ENCODE measurements around the gene AZGP1. TPM values are rescaled to one million over a fixed set of nuclear protein-coding genes. Genes with fewer than 3 reads are reported as not detected.

Gene AZGP1
- total and polyA plus RNA-seq, 2 of the 13 experiments (the other 11 are each of a cell fraction or from before 2014, with no cell fraction given), result 93.8 to 229 TPM

GRCh38 chr7:100015232-100016214, 39.7 kb upstream of the AZGP1 start, which contains the start of gene ZKSCAN1 (continued):
- TF ChIP-seq ZNF766 (CRISPR knock-in tag; IDR thresholded peaks at IDR 0.05; ENCODE audit: borderline replicate concordance), result no peak
- TF ChIP-seq, protein P1, sequence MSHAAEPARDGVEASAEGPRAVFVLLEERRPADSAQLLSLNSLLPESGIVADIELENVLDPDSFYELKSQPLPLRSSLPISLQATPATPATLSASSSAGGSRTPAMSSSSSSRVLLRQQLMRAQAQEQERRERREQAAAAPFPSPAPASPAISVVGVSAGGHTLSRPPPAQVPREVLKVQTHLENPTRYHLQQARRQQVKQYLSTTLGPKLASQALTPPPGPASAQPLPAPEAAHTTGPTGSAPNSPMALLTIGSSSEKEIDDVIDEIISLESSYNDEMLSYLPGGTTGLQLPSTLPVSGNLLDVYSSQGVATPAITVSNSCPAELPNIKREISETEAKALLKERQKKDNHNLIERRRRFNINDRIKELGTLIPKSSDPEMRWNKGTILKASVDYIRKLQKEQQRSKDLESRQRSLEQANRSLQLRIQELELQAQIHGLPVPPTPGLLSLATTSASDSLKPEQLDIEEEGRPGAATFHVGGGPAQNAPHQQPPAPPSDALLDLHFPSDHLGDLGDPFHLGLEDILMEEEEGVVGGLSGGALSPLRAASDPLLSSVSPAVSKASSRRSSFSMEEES (CRISPR knock-in tag; IDR thresholded peaks at IDR 0.05), result peak; percentile 27; the same call in 1 of the 2 replicates
- no peak for TF ChIP-seq ZSCAN21 (CRISPR knock-in tag; IDR thresholded peaks at IDR 0.05; ENCODE audit: borderline replicate concordance)
- TF ChIP-seq SKI (IDR thresholded peaks at IDR 0.05; ENCODE audit: partially characterized antibody), result no peak
- TF ChIP-seq NFE2L2 (IDR thresholded peaks at IDR 0.05; ENCODE audit: low read length), result no peak
- TF ChIP-seq ZNF205 (CRISPR knock-in tag; IDR thresholded peaks at IDR 0.05), result no peak; the same call in 1 of the 2 replicates
- no peak for TF ChIP-seq GLI4 (CRISPR knock-in tag; IDR thresholded peaks at IDR 0.05; ENCODE audit: borderline replicate concordance)
- no peak for TF ChIP-seq PAX8 (CRISPR knock-in tag; IDR thresholded peaks at IDR 0.05; ENCODE audit: borderline replicate concordance)
- peak; percentile 45; the same call in 1 of the 2 replicates for TF ChIP-seq MXD4 (CRISPR knock-in tag; IDR thresholded peaks at IDR 0.05)
- no peak for TF ChIP-seq RNF2 (conservative IDR thresholded peaks at IDR 0.05; ENCODE audit: low read depth)
- no peak for TF ChIP-seq ZNF230 (CRISPR knock-in tag; IDR thresholded peaks at IDR 0.05)
- TF ChIP-seq ZNF598 (CRISPR knock-in tag; IDR thresholded peaks at IDR 0.05; ENCODE audit: borderline replicate concordance), result 0 out of 2 replicates have a peak, but pooled peaks have one; percentile 27
- TF ChIP-seq, protein P2, sequence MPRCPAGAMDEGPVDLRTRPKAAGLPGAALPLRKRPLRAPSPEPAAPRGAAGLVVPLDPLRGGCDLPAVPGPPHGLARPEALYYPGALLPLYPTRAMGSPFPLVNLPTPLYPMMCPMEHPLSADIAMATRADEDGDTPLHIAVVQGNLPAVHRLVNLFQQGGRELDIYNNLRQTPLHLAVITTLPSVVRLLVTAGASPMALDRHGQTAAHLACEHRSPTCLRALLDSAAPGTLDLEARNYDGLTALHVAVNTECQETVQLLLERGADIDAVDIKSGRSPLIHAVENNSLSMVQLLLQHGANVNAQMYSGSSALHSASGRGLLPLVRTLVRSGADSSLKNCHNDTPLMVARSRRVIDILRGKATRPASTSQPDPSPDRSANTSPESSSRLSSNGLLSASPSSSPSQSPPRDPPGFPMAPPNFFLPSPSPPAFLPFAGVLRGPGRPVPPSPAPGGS (CRISPR knock-in tag; IDR thresholded peaks at IDR 0.05), result no peak
- TF ChIP-seq SNRNP70 (IDR thresholded peaks at IDR 0.05; ENCODE audit: low read depth, low read length), result no peak
- TF ChIP-seq ZNF747 (CRISPR knock-in tag; IDR thresholded peaks at IDR 0.05; ENCODE audit: borderline replicate concordance), result peak; percentile 56; the same call in 1 of the 2 replicates
- TF ChIP-seq HMG20A (CRISPR knock-in tag; IDR thresholded peaks at IDR 0.05; ENCODE audit: borderline replicate concordance), result no peak; the same call in 1 of the 2 replicates
- TF ChIP-seq MTF1 (CRISPR knock-in tag; IDR thresholded peaks at IDR 0.05), result no peak
- peak; percentile 82 for TF ChIP-seq JUND (CRISPR knock-in tag; IDR thresholded peaks at IDR 0.05)
- TF ChIP-seq KLF15 (CRISPR knock-in tag; IDR thresholded peaks at IDR 0.05; ENCODE audit: borderline replicate concordance), result peak; percentile 4; the same call in 1 of the 2 replicates
- no peak for TF ChIP-seq ZNF839 (CRISPR knock-in tag; IDR thresholded peaks at IDR 0.05; ENCODE audit: borderline replicate concordance)
- no peak for TF ChIP-seq ZNF749 (CRISPR knock-in tag; IDR thresholded peaks at IDR 0.05; ENCODE audit: borderline replicate concordance)
- no peak for TF ChIP-seq SMARCE1 (IDR thresholded peaks at IDR 0.05; ENCODE audit: borderline replicate concordance)
- TF ChIP-seq, protein P3, sequence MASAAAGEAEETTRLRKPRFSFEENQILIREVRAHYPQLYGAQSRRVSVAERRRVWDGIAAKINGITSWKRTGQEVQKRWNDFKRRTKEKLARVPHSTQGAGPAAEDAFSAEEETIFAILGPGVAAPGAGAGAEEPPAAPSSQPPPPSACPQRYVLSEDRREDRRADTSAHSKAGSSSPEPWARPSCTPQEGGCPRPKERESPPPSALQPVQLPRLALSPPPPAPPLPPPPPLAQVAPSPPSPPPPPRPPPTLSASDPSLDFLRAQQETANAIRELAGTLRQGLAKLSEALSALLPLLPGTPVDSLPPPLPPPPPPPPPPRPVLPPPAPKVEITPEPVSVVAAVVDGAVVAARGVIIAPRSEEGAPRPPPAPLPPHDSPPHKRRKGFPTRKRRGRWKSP (CRISPR knock-in tag; IDR thresholded peaks at IDR 0.05), result no peak
- no peak for TF ChIP-seq ONECUT2 (CRISPR knock-in tag; IDR thresholded peaks at IDR 0.05)
- TF ChIP-seq ZNF251 (CRISPR knock-in tag; IDR thresholded peaks at IDR 0.05), result no peak
- no peak for TF ChIP-seq SETDB1 (CRISPR knock-in tag; IDR thresholded peaks at IDR 0.05; ENCODE audit: borderline replicate concordance)
- peak; percentile 67; the same call in 1 of the 2 replicates for TF ChIP-seq ZNF564 (CRISPR knock-in tag; IDR thresholded peaks at IDR 0.05)

All from HepG2 (cell line).